GM21737 (cell line): ENCODE measurements around the gene COL27A1.
"Not testable (repeated sequence)": the region's sequence is repeated elsewhere in the genome, so short reads cannot be mapped to it uniquely, and the experiment has no call there.

Experiments used
- ATAC-seq: cut with Tn5 transposase; IDR thresholded peaks from one replicate; pipeline ENCODE4 v1.9.1; 2021; ENCODE audit warnings: mild to moderate bottlenecking, moderate library complexity; ENCODE audit not compliant: unreplicated experiment

Gene COL27A1

GRCh38 chr9:114180696-114181606 lies 25.6 kb downstream of the COL27A1 start:
- ATAC-seq: no peak

GRCh38 chr9:114181607-114182409 lies 26.5 kb downstream of the COL27A1 start:
- no peak for ATAC-seq

- no peak for ATAC-seq
These were observed 27.7 kb downstream of the COL27A1 start for GRCh38 chr9:114183006-114183405.

- ATAC-seq: no peak
These were observed 28.7 kb downstream of the COL27A1 start for GRCh38 chr9:114184071-114184470.

GRCh38 chr9:114184866-114185265 lies 29.5 kb downstream of the COL27A1 start:
- no peak for ATAC-seq

GRCh38 chr9:114185570-114186490 lies 30.5 kb downstream of the COL27A1 start:
- no peak for ATAC-seq

GRCh38 chr9:114186605-114187289 lies 31.4 kb downstream of the COL27A1 start:
- ATAC-seq: no peak

GRCh38 chr9:114187827-114188226 lies 32.5 kb downstream of the COL27A1 start:
- no peak for ATAC-seq

GRCh38 chr9:114189823-114190562 lies 34.7 kb downstream of the COL27A1 start:
- ATAC-seq: no peak

GRCh38 chr9:114190563-114190905 lies 35.2 kb downstream of the COL27A1 start:
- ATAC-seq: no peak

- not testable (repeated sequence) for ATAC-seq
These were observed 36.1 kb downstream of the COL27A1 start for GRCh38 chr9:114191402-114191801.

- ATAC-seq: no peak
These were observed 37.2 kb downstream of the COL27A1 start for GRCh38 chr9:114192539-114192938.

- no peak for ATAC-seq
These were observed 37.8 kb downstream of the COL27A1 start for GRCh38 chr9:114193090-114193489.

GRCh38 chr9:114196117-114196516 lies 40.8 kb downstream of the COL27A1 start:
- no peak for ATAC-seq

GRCh38 chr9:114196979-114197622 lies 41.8 kb downstream of the COL27A1 start:
- no peak for ATAC-seq

- no peak for ATAC-seq
These were observed 43.1 kb downstream of the COL27A1 start for GRCh38 chr9:114198249-114199040.

GRCh38 chr9:114200721-114201300 lies 45.5 kb downstream of the COL27A1 start:
- no peak for ATAC-seq

- no peak for ATAC-seq
These were observed 47.1 kb downstream of the COL27A1 start for GRCh38 chr9:114202396-114202795.
